H1 (cell line): ENCODE measurements around the gene EGFL6. TPM values are rescaled to one million over a fixed set of nuclear protein-coding genes. Genes with fewer than 3 reads are reported as not detected.

Experiments used
- CTCF ChIA-PET: fragments of 300-600 bp; sonication (Branson Sonifier 250); formaldehyde crosslinking; loops from one replicate; lab custom pipeline; 2021; ENCODE audit not compliant: partially characterized antibody; lab: Charles Lee
- POLR2A ChIA-PET: fragments of 300-600 bp; sonication (Branson Sonifier 250); formaldehyde crosslinking; loops from one replicate; lab custom pipeline; 2021; ENCODE audit warnings: inconsistent platforms; ENCODE audit not compliant: partially characterized antibody; lab: Charles Lee
- DNase-seq, 2 experiments: peaks; one replicate each; pipeline versions ENCODE4 v3.0.0 to v3.0.0-alpha.2; 2010 to 2022; ENCODE audit warnings: low spot score in 2 of 2, low read depth in 1 of 2, mixed read lengths in 1 of 2
- FAIRE-seq: peaks from 2 replicates; lab custom pipeline; 2011; peaks lifted over from hg19 to GRCh38; lab: Jason Lieb, UNC
- H2AFZ ChIP-seq: 2 replicates; pipeline ENCODE4 v1.8.1; 2012; ENCODE audit warnings: low read length, inconsistent platforms
- H2AK5ac ChIP-seq: 2 replicates; pipeline ENCODE4 v1.6.1; 2013; ENCODE audit warnings: low read depth, low read length
- H2BK120ac ChIP-seq: replicated peaks from 2 replicates; pipeline ENCODE3; 2013; ENCODE audit warnings: low read depth, low read length, inconsistent platforms
- H2BK12ac ChIP-seq: 2 replicates; pipeline ENCODE4 v1.6.1; 2013; ENCODE audit warnings: low read depth, low read length
- H2BK15ac ChIP-seq: 2 replicates; pipeline ENCODE4 v1.6.1; 2013; ENCODE audit warnings: low read length
- H2BK20ac ChIP-seq: 2 replicates; pipeline ENCODE4 v1.6.1; 2013; ENCODE audit warnings: low read length
- H2BK5ac ChIP-seq: 2 replicates; pipeline ENCODE4 v1.6.1; 2013; ENCODE audit warnings: low read depth, low read length
- H3K14ac ChIP-seq: 2 replicates; pipeline ENCODE4 v1.6.1; 2013; ENCODE audit warnings: inconsistent platforms; ENCODE audit not compliant: insufficient read length
- H3K18ac ChIP-seq: 2 replicates; pipeline ENCODE4 v1.6.1; 2013; ENCODE audit warnings: low read length; ENCODE audit errors: extremely low read depth
- H3K23ac ChIP-seq: 2 replicates; pipeline ENCODE4 v1.6.1; 2013; ENCODE audit warnings: inconsistent platforms; ENCODE audit not compliant: insufficient read length
- H3K23me2 ChIP-seq: 2 replicates; pipeline ENCODE4 v1.6.1; 2013; ENCODE audit warnings: low read depth, low read length
- H3K27ac ChIP-seq: 2 replicates; pipeline ENCODE4 v1.6.1; 2011; ENCODE audit warnings: low read depth, low read length, inconsistent platforms
- H3K27me3 ChIP-seq, 4 experiments: replicated peaks in 1 of 4; 1 replicate in 1 of 4; 2 replicates in 3 of 4; pipeline versions ENCODE4 v1.6.1 to v1.8.1; 2011 to 2013; ENCODE audit warnings: low read length in 3 of 4, mild to moderate bottlenecking in 3 of 4, inconsistent platforms in 2 of 4, mixed read lengths in 2 of 4, moderate library complexity in 1 of 4; ENCODE audit not compliant: control insufficient read depth in 3 of 4, insufficient read depth in 3 of 4; ENCODE audit errors: extremely low read depth in 1 of 4
- H3K36me3 ChIP-seq, 4 experiments: 2 replicates each; pipeline versions ENCODE4 v1.6.1 to v1.8.1; 2011 to 2013; ENCODE audit warnings: mild to moderate bottlenecking in 4 of 4, low read length in 3 of 4, moderate library complexity in 2 of 4, control low read depth in 1 of 4, inconsistent platforms in 1 of 4; ENCODE audit not compliant: insufficient read depth in 4 of 4, control insufficient read depth in 2 of 4
- H3K4ac ChIP-seq: replicated peaks from 2 replicates; pipeline ENCODE3; 2013; ENCODE audit warnings: low read length, low read depth, mixed read lengths, inconsistent platforms; ENCODE audit not compliant: insufficient read length
- H3K4me1 ChIP-seq, 4 experiments: replicated peaks in 1 of 4; 1 replicate in 1 of 4; 2 replicates in 3 of 4; pipeline versions ENCODE4 v1.6.1 to v1.8.1; 2011 to 2013; ENCODE audit warnings: low read length in 3 of 4, inconsistent platforms in 2 of 4, mixed read lengths in 1 of 4; ENCODE audit not compliant: insufficient read depth in 4 of 4, control insufficient read depth in 3 of 4
- H3K4me2 ChIP-seq, 2 experiments: 2 replicates each; pipeline versions ENCODE4 v1.6.1 to v1.8.1; 2011 to 2013; ENCODE audit warnings: low read depth in 2 of 2, low read length in 2 of 2, control low read depth in 1 of 2, inconsistent platforms in 1 of 2, mild to moderate bottlenecking in 1 of 2; ENCODE audit not compliant: insufficient read depth in 1 of 2
- H3K4me3 ChIP-seq, 4 experiments: fragments of 200-600, 300-600 bp in 1 of 4; sonication (generic), shearing (Covaris generic), sonication (Bioruptor Twin) in 1 of 4; 2 replicates each; pipeline versions ENCODE4 v1.5.1 to v1.8.1; 2011 to 2016; ENCODE audit warnings: low read length in 4 of 4, low read depth in 3 of 4, control low read depth in 2 of 4, inconsistent platforms in 2 of 4, mild to moderate bottlenecking in 2 of 4, mixed read lengths in 1 of 4, moderate library complexity in 1 of 4; ENCODE audit not compliant: insufficient read depth in 2 of 4; ENCODE audit errors: extremely low read depth in 1 of 4
- H3K56ac ChIP-seq: replicated peaks from 2 replicates; pipeline ENCODE3; 2013; ENCODE audit warnings: low read depth, mild to moderate bottlenecking, mixed read lengths, low read length, inconsistent platforms; ENCODE audit not compliant: insufficient read length
- H3K79me1 ChIP-seq: 2 replicates; pipeline ENCODE4 v1.6.1; 2013; ENCODE audit warnings: low read depth, low read length, control low read depth
- H3K79me2 ChIP-seq, 2 experiments: 2 replicates each; pipeline versions ENCODE4 v1.6.1 to v1.8.1; 2012 to 2013; ENCODE audit warnings: low read length in 2 of 2, mild to moderate bottlenecking in 2 of 2, inconsistent platforms in 1 of 2; ENCODE audit not compliant: insufficient read depth in 2 of 2, control insufficient read depth in 1 of 2
- H3K9ac ChIP-seq, 4 experiments: replicated peaks in 1 of 4; 1 replicate in 1 of 4; 2 replicates in 3 of 4; pipeline versions ENCODE4 v1.6.1 to v1.8.1; 2011 to 2013; ENCODE audit warnings: low read depth in 3 of 4, low read length in 3 of 4, control low read depth in 2 of 4, mild to moderate bottlenecking in 2 of 4, moderate library complexity in 2 of 4, inconsistent platforms in 1 of 4; ENCODE audit errors: extremely low read depth in 1 of 4
- H3K9me3 ChIP-seq, 2 experiments: 2 replicates each; pipeline versions ENCODE4 v1.6.1 to v1.8.1; 2012 to 2013; ENCODE audit warnings: mild to moderate bottlenecking in 2 of 2, moderate library complexity in 2 of 2, control low read depth in 1 of 2, inconsistent platforms in 1 of 2, low read depth in 1 of 2, low read length in 1 of 2, mixed read lengths in 1 of 2; ENCODE audit not compliant: insufficient read depth in 2 of 2
- H4K20me1 ChIP-seq, 2 experiments: replicated peaks in 1 of 2; 2 replicates each; pipeline versions ENCODE3 to v1.8.1; 2011 to 2013; ENCODE audit warnings: inconsistent platforms in 2 of 2, low read length in 2 of 2, mild to moderate bottlenecking in 1 of 2; ENCODE audit not compliant: insufficient read depth in 2 of 2, control insufficient read depth in 1 of 2
- H4K5ac ChIP-seq: 2 replicates; pipeline ENCODE4 v1.6.1; 2013; ENCODE audit warnings: low read length, low read depth, mixed read lengths, inconsistent platforms; ENCODE audit not compliant: insufficient read length
- H4K8ac ChIP-seq: 2 replicates; pipeline ENCODE4 v1.8.0; 2013; ENCODE audit warnings: mild to moderate bottlenecking, moderate library complexity, low read length, inconsistent platforms; ENCODE audit not compliant: insufficient read depth; ENCODE audit errors: extremely low read depth
- H4K91ac ChIP-seq: replicated peaks from 2 replicates; pipeline ENCODE3; 2013; ENCODE audit warnings: low read length, mixed read lengths, inconsistent platforms; ENCODE audit not compliant: insufficient read length
- BRCA1 ChIP-seq: IDR thresholded peaks from 2 replicates; pipeline ENCODE4 v1.6.1; 2012; ENCODE audit warnings: low read depth, low read length, improper control_type of control experiment
- CREB1 ChIP-seq: IDR thresholded peaks from 2 replicates; pipeline ENCODE4 v1.6.1; 2012; ENCODE audit warnings: inconsistent platforms
- EGR1 ChIP-seq: IDR thresholded peaks from 2 replicates; pipeline ENCODE4 v1.6.1; 2011; ENCODE audit warnings: low read depth, low read length, borderline replicate concordance
- EP300 ChIP-seq, 2 experiments: IDR thresholded peaks; 1 replicate in 1 of 2; 2 replicates in 1 of 2; pipeline ENCODE4 v1.6.1; 2011 to 2012; ENCODE audit warnings: low read depth in 2 of 2, low read length in 2 of 2, mild to moderate bottlenecking in 2 of 2, borderline replicate concordance in 1 of 2, inconsistent platforms in 1 of 2, moderate library complexity in 1 of 2
- HDAC6 ChIP-seq: IDR thresholded peaks from one replicate; pipeline ENCODE4 v1.7.1; 2012; ENCODE audit warnings: low read depth, mild to moderate bottlenecking, inconsistent platforms, low read length, moderate library complexity
- KDM4A ChIP-seq: IDR thresholded peaks from one replicate; pipeline ENCODE4 v1.7.1; 2012; ENCODE audit warnings: low read depth, mild to moderate bottlenecking, moderate library complexity, low read length, inconsistent platforms; ENCODE audit not compliant: severe bottlenecking
- MAX ChIP-seq: IDR thresholded peaks from 2 replicates; pipeline ENCODE4 v1.6.1; 2012; ENCODE audit warnings: inconsistent platforms
- NANOG ChIP-seq: IDR thresholded peaks from 2 replicates; pipeline ENCODE4 v1.6.1; 2011; ENCODE audit warnings: low read length, low read depth, mild to moderate bottlenecking, inconsistent platforms; ENCODE audit not compliant: insufficient read depth, poor library complexity, severe bottlenecking
- RAD21 ChIP-seq, 2 experiments: IDR thresholded peaks in 1 of 2; conservative IDR thresholded peaks in 1 of 2; 2 replicates each; pipeline ENCODE4 v1.6.1; 2011; ENCODE audit warnings: low read depth in 2 of 2, low read length in 2 of 2, improper control_type of control experiment in 1 of 2, inconsistent platforms in 1 of 2, mild to moderate bottlenecking in 1 of 2, moderate library complexity in 1 of 2
- RNF2 ChIP-seq: fragments of 200-900, 300-1000 bp; sonication (generic); IDR thresholded peaks from 2 replicates; pipeline ENCODE4 v1.7.1; 2016; ENCODE audit warnings: borderline replicate concordance, low read depth, mild to moderate bottlenecking, antibody characterized with exemption, low read length; ENCODE audit not compliant: poor library complexity, severe bottlenecking; ENCODE audit errors: missing control alignments
- SRF ChIP-seq: IDR thresholded peaks from 2 replicates; pipeline ENCODE4 v1.6.1; 2011; ENCODE audit warnings: mild to moderate bottlenecking, low read depth, low read length, moderate library complexity
- USF2 ChIP-seq: IDR thresholded peaks from 2 replicates; pipeline ENCODE4 v1.6.1; 2011; ENCODE audit warnings: low read length, improper control_type of control experiment
- polyA plus RNA-seq, 7 experiments: library from polyadenylated mRNA; depleted of rRNA in 3 of 7; stranded (reverse) in 5 of 7; unstranded in 2 of 7; fragments of >200 nt in 5 of 7; fragments of 200-250 nt in 2 of 7; gene quantifications; 1 replicate in 5 of 7; 2 replicates in 1 of 7; 4 replicates in 1 of 7; pipeline versions ENCODE4 v1.2.1 to v1.2.3, GENCODE V29; 2011 to 2013; ENCODE audit warnings: missing spikeins in 2 of 7, mixed read lengths in 2 of 7
- total RNA-seq: library from RNA; stranded (reverse); fragmentation: NEBNext Ultra II Directional; extraction: Animal tissue kit (Norgen Biotek cat#: 25700); gene quantifications from 2 replicates; pipeline ENCODE4 v1.2.1, GENCODE V29; 2021
- TF ChIP-seq, protein P1 (sequence below): IDR thresholded peaks from 2 replicates; pipeline ENCODE4 v1.6.1; 2012; ENCODE audit warnings: inconsistent platforms

The EGFL6 gene
- total and polyA plus RNA-seq, 2 of the 8 experiments (the other 6 are each of a cell fraction or from before 2014, with no cell fraction given): 0.93 to 1.1 TPM

DNA sequence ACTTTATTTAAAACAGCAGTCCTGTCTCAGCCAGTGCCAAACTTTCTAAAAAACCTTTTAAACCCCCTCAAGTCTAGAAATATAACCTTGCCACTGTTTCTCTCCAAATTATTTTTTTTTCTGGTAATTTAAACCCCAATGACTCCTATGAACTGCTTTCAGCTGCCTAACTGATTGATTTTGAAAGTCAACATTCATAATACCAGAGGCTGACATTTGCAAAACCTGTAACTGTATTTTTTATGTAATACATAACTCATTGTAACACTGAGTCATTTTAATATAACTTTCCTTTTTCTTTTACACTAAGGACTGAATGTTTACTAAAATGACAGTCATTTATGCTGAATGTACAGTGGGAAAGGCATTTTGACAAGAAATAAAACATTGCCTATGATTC is 19.1 kb upstream of the EGFL6 start:
- no peaks in the 10 kb centered on the region for H3K23me2 ChIP-seq
- H2BK120ac ChIP-seq: no peak overlapping the region
- ChIA-PET CTCF (no interaction called here), POLR2A (no interaction called here)
- no peak overlapping the region for H3K9ac ChIP-seq
- no peaks in the 10 kb centered on the region for H3K36me3 ChIP-seq
- H3K27ac ChIP-seq: no peak overlapping the region
- H3K14ac ChIP-seq: no peak overlapping the region
- no peak overlapping the region for H4K8ac ChIP-seq
- no peak overlapping the region for H4K91ac ChIP-seq
- H3K4me1 ChIP-seq: no peaks in the 10 kb centered on the region
- no peak overlapping the region for H3K4me3 ChIP-seq
- H2AK5ac ChIP-seq: no peak overlapping the region
- no peak overlapping the region for H3K56ac ChIP-seq
- H2BK12ac ChIP-seq: no peak overlapping the region
- H3K18ac ChIP-seq: no peak overlapping the region
- H2BK5ac ChIP-seq: no peak overlapping the region
- no peak overlapping the region for H3K23ac ChIP-seq
- no peaks in the 10 kb centered on the region for H3K79me2 ChIP-seq
- no peak overlapping the region for H2BK15ac ChIP-seq
- no peak overlapping the region for H2BK20ac ChIP-seq
- H3K79me1 ChIP-seq: no peaks in the 10 kb centered on the region
- H3K27me3 ChIP-seq: no peaks in the 10 kb centered on the region
- no peak overlapping the region for H3K4me2 ChIP-seq
- no peak for FAIRE-seq
- DNase-seq: no peak
- H2AFZ ChIP-seq: no peak overlapping the region
- no peak overlapping the region for H4K5ac ChIP-seq
- H3K9me3 ChIP-seq: no peaks in the 10 kb centered on the region
- H4K20me1 ChIP-seq: no peaks in the 10 kb centered on the region
- H3K4ac ChIP-seq: no peak overlapping the region
- TF ChIP-seq, protein P1, sequence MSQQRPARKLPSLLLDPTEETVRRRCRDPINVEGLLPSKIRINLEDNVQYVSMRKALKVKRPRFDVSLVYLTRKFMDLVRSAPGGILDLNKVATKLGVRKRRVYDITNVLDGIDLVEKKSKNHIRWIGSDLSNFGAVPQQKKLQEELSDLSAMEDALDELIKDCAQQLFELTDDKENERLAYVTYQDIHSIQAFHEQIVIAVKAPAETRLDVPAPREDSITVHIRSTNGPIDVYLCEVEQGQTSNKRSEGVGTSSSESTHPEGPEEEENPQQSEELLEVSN: no peak
- TF ChIP-seq USF2 (no peak), KDM4A (no peak), EGR1 (no peak), HDAC6 (no peak), NANOG (no peak), RAD21 (IDR thresholded peaks at IDR 0.05 in 1 of 2, conservative IDR thresholded peaks at IDR 0.05 in 1 of 2; ENCODE audit: low read depth in 2 of 2, low read length in 2 of 2) (no peak), MAX (no peak), BRCA1 (no peak), CREB1 (no peak), SRF (no peak), RNF2 (no peak), EP300 (IDR thresholded peaks at IDR 0.05; ENCODE audit: borderline replicate concordance in 1 of 2, low read depth in 2 of 2, low read length in 2 of 2) (no peak)
